HG03095 (cell line): ENCODE measurements around the gene FBXO42.
A peak's percentile ranks its signal among the peaks of the same experiment; 100 is the strongest.

Experiments used
- ATAC-seq: cut with Tn5 transposase; IDR thresholded peaks from one replicate; pipeline ENCODE4 v1.9.1; 2021; ENCODE audit warnings: moderate library complexity; ENCODE audit not compliant: unreplicated experiment

Gene FBXO42

GRCh38 chr1:16206547-16207317 lies 145.5 kb downstream of the FBXO42 start:
- ATAC-seq: peak; percentile 59

GRCh38 chr1:16205891-16206546 lies 146.3 kb downstream of the FBXO42 start:
- no peak for ATAC-seq

GRCh38 chr1:16205334-16205671 lies 147.0 kb downstream of the FBXO42 start:
- ATAC-seq: no peak

GRCh38 chr1:16204634-16205333 lies 147.5 kb downstream of the FBXO42 start:
- ATAC-seq: no peak

- no peak for ATAC-seq
Observed at GRCh38 chr1:16204216-16204615, 148.1 kb downstream of the FBXO42 start.

- ATAC-seq: no peak
Observed at GRCh38 chr1:16203550-16203949, 148.7 kb downstream of the FBXO42 start.

- no peak for ATAC-seq
Observed at GRCh38 chr1:16202281-16203210, 149.7 kb downstream of the FBXO42 start.

- ATAC-seq: no peak
Observed at GRCh38 chr1:16199700-16200099, 152.6 kb downstream of the FBXO42 start.

- no peak for ATAC-seq
Observed at GRCh38 chr1:16199157-16199501, 153.2 kb downstream of the FBXO42 start.

- no peak for ATAC-seq
Observed at GRCh38 chr1:16198444-16199156, 153.7 kb downstream of the FBXO42 start.

- ATAC-seq: no peak
Observed at GRCh38 chr1:16196874-16197273, 155.4 kb downstream of the FBXO42 start.
